Endothelial cell of umbilical vein (primary cell): ENCODE data around the gene GIT2. TPM values are rescaled to one million over a fixed set of nuclear protein-coding genes. Genes with fewer than 3 reads are reported as not detected.
"Not testable (repeated sequence)": the region's sequence is repeated elsewhere in the genome, so short reads cannot be mapped to it uniquely, and the experiment has no call there.

Source experiments
- BruUV-seq: library from RNA; stranded (reverse); fragments of 400-500 nt; replicated peaks from 2 replicates; lab custom pipeline; 2021; lab: Mats Ljungman, UMichigan
- CTCF ChIA-PET: fragments of 300-600, 350-600 bp; sonication (Branson Sonifier 250); formaldehyde crosslinking; loops from one replicate; lab custom pipeline; 2021; ENCODE audit warnings: antibody characterized with exemption, inconsistent platforms; lab: Charles Lee
- POLR2A ChIA-PET: fragments of 300-600, 350-600 bp; sonication (Branson Sonifier 250); formaldehyde crosslinking; loops from one replicate; lab custom pipeline; 2021; ENCODE audit warnings: antibody characterized with exemption, inconsistent platforms; lab: Charles Lee
- DNase-seq: peaks from one replicate; pipeline ENCODE4 v3.0.0-alpha.2; 2011; ENCODE audit warnings: low read depth, low spot score
- FAIRE-seq: peaks from 2 replicates; lab custom pipeline; 2011; peaks lifted over from hg19 to GRCh38; lab: Jason Lieb, UNC
- H2AFZ ChIP-seq: 2 replicates; pipeline ENCODE4 v1.6.0; 2012; ENCODE audit warnings: low read depth, low read length, control low read depth, inconsistent platforms
- H3K27ac ChIP-seq: 2 replicates; pipeline ENCODE4 v1.5.1; 2011; ENCODE audit warnings: low read depth, mild to moderate bottlenecking, control low read depth, low read length, moderate library complexity; ENCODE audit not compliant: insufficient read depth
- H3K27me3 ChIP-seq, 2 experiments: 2 replicates each; pipeline versions ENCODE4 v1.6.0 to v1.6.1; 2011; ENCODE audit warnings: low read length in 2 of 2, mixed read lengths in 1 of 2; ENCODE audit not compliant: control insufficient read depth in 2 of 2, insufficient read depth in 2 of 2
- H3K36me3 ChIP-seq, 2 experiments: 2 replicates in 1 of 2; 3 replicates in 1 of 2; pipeline ENCODE4 v1.5.1; 2011; ENCODE audit warnings: low read length in 2 of 2, mild to moderate bottlenecking in 1 of 2, moderate library complexity in 1 of 2; ENCODE audit not compliant: control insufficient read depth in 2 of 2, insufficient read depth in 2 of 2; ENCODE audit errors: extremely low read depth in 1 of 2
- H3K4me1 ChIP-seq: 3 replicates; pipeline ENCODE4 v1.5.1; 2011; ENCODE audit warnings: mild to moderate bottlenecking, low read length; ENCODE audit not compliant: control insufficient read depth, insufficient read depth; ENCODE audit errors: extremely low read depth
- H3K4me2 ChIP-seq: 2 replicates; pipeline ENCODE4 v1.6.1; 2011; ENCODE audit warnings: low read length, control low read depth, mixed read lengths; ENCODE audit not compliant: insufficient read depth
- H3K4me3 ChIP-seq, 3 experiments: fragments of 200-600 bp in 1 of 3; sonication (generic), shearing (Covaris generic) in 1 of 3; replicated peaks in 1 of 3; 2 replicates each; pipeline ENCODE4 v1.5.1; 2011 to 2016; ENCODE audit warnings: control low read depth in 3 of 3, low read length in 3 of 3, mild to moderate bottlenecking in 2 of 3, inconsistent platforms in 1 of 3, low read depth in 1 of 3, moderate library complexity in 1 of 3; ENCODE audit not compliant: insufficient read depth in 1 of 3
- H3K79me2 ChIP-seq: 2 replicates; pipeline ENCODE4 v1.6.0; 2012; ENCODE audit warnings: low read length, inconsistent platforms; ENCODE audit not compliant: control insufficient read depth, insufficient read depth
- H3K9ac ChIP-seq: replicated peaks from 2 replicates; pipeline ENCODE3; 2011; ENCODE audit warnings: low read length, control low read depth; ENCODE audit not compliant: insufficient read depth; ENCODE audit errors: extremely low read depth
- H3K9me1 ChIP-seq: replicated peaks from 3 replicates; pipeline ENCODE4 v1.6.0; 2011; ENCODE audit warnings: mild to moderate bottlenecking, low read length; ENCODE audit not compliant: control insufficient read depth, insufficient read depth; ENCODE audit errors: extremely low read depth
- H3K9me3 ChIP-seq: replicated peaks from 2 replicates; pipeline ENCODE4 v1.5.1; 2012; ENCODE audit warnings: low read length, inconsistent platforms; ENCODE audit not compliant: control insufficient read depth, insufficient read depth
- H4K20me1 ChIP-seq: replicated peaks from 2 replicates; pipeline ENCODE3; 2011; ENCODE audit warnings: mild to moderate bottlenecking, low read length; ENCODE audit not compliant: control insufficient read depth, insufficient read depth; ENCODE audit errors: extremely low read depth
- EZH2 ChIP-seq: IDR thresholded peaks from 2 replicates; pipeline ENCODE4 v1.6.1; 2012; ENCODE audit warnings: borderline replicate concordance, low read depth, mild to moderate bottlenecking, moderate library complexity, low read length, inconsistent platforms; ENCODE audit not compliant: severe bottlenecking
- FOS ChIP-seq: IDR thresholded peaks from 2 replicates; pipeline ENCODE4 v1.6.1; 2011; ENCODE audit warnings: mild to moderate bottlenecking, low read length, moderate library complexity, borderline replicate concordance; ENCODE audit not compliant: insufficient read depth
- GATA2 ChIP-seq: IDR thresholded peaks from 2 replicates; pipeline ENCODE4 v1.7.0; 2011; ENCODE audit warnings: low read depth, mild to moderate bottlenecking, moderate library complexity, mixed read lengths, low read length; ENCODE audit not compliant: insufficient read length, insufficient read depth
- JUN ChIP-seq: IDR thresholded peaks from 2 replicates; pipeline ENCODE4 v1.6.1; 2011; ENCODE audit warnings: borderline replicate concordance, low read depth; ENCODE audit not compliant: insufficient read length, insufficient read depth
- MAX ChIP-seq: IDR thresholded peaks from 2 replicates; pipeline ENCODE4 v1.6.1; 2011; ENCODE audit not compliant: insufficient read depth, insufficient read length
- MYC ChIP-seq: IDR thresholded peaks from one replicate; pipeline ENCODE4 v1.6.1; 2011; ENCODE audit warnings: mild to moderate bottlenecking, low read depth, low read length
- POLR2A ChIP-seq: IDR thresholded peaks from 2 replicates; pipeline ENCODE4 v1.6.1; 2012; ENCODE audit warnings: low read depth, mild to moderate bottlenecking, control low read depth, low read length
- POLR2AphosphoS5 ChIP-seq: IDR thresholded peaks from 2 replicates; pipeline ENCODE4 v1.6.1; 2012; ENCODE audit warnings: low read depth, mild to moderate bottlenecking, control low read depth, low read length, moderate library complexity; ENCODE audit not compliant: insufficient read depth
- dilution Hi-C: fragments of 300-500 bp; cut with MboI; formaldehyde crosslinking; loops from one replicate; pipeline ENCODE4 v1.15.0; 2019; ENCODE audit warnings: low sequenced_read_pairs; ENCODE audit not compliant: extremely low pct_ligation_motif_present
- intact Hi-C: fragments of 100-400 bp; cut with micrococcal nuclease; formaldehyde crosslinking; loops from one replicate; pipeline ENCODE4 v1.10.0; 2022
- polyA plus RNA-seq, 4 experiments: library from polyadenylated mRNA; depleted of rRNA in 3 of 4; stranded (reverse) in 3 of 4; unstranded in 1 of 4; fragments of >200 nt; gene quantifications; 2 replicates each; pipeline versions ENCODE4 v1.2.1 to v1.2.3, GENCODE V29; 2011 to 2012; ENCODE audit warnings: missing spikeins in 1 of 4
- total RNA-seq: library from RNA; stranded (reverse); gene quantifications from 2 replicates; pipeline ENCODE4 v1.2.3, GENCODE V29; 2021

The GIT2 gene
- total and polyA plus RNA-seq, 2 donors (not counting 3 experiments of a cell fraction or from before 2014, with no cell fraction given), result 37.3 to 77.2 TPM

- FAIRE-seq (no peak), DNase-seq (no peak)
- Histone ChIP-seq H3K9me1 (no peaks in the 10 kb centered on the region), H3K79me2 (peaks cover 9% of the 10 kb centered on the region), H3K4me3 (no peak overlapping the region), H3K27ac (no peak overlapping the region), H3K4me2 (no peak overlapping the region), H3K9me3 (no peaks in the 10 kb centered on the region), H3K27me3 (no peaks in the 10 kb centered on the region), H3K4me1 (peaks cover 11% of the 10 kb centered on the region), H3K36me3 (peaks cover 11 to 12% of the 10 kb centered on the region in 2 experiments), H2AFZ (no peak overlapping the region), H3K9ac (no peak overlapping the region), H4K20me1 (no peaks in the 10 kb centered on the region)
- ChIA-PET POLR2A (no interaction called here), CTCF (no interaction called here)
- dilution Hi-C loops (no loop called here), intact Hi-C loops (no loop called here)
- no peak for TF ChIP-seq MYC
- no peak for TF ChIP-seq POLR2A
- no peak for TF ChIP-seq JUN
- no peak for TF ChIP-seq POLR2AphosphoS5
- no peak for TF ChIP-seq MAX
- TF ChIP-seq EZH2, result no peak
- no peak for TF ChIP-seq GATA2
- no peak for TF ChIP-seq FOS
- BruUV-seq, result no TSS peak
Measured at GRCh38 chr12:109987615-109988014, 8.6 kb downstream of the GIT2 start.

- POLR2A ChIA-PET, result not testable (repeated sequence)
Measured at GRCh38 chr12:109986236-109986635, 9.9 kb downstream of the GIT2 start.

More at GRCh38 chr12:109986236-109986635, 9.9 kb downstream of the GIT2 start:
- intact Hi-C loops, DNase-seq, FAIRE-seq, H3K4me2 ChIP-seq, H3K9ac ChIP-seq, H4K20me1 ChIP-seq, BruUV-seq, H3K27me3 ChIP-seq, H3K4me3 ChIP-seq, CTCF ChIA-PET, dilution Hi-C loops, H3K9me1 ChIP-seq, H3K9me3 ChIP-seq, H3K79me2 ChIP-seq, H2AFZ ChIP-seq, H3K27ac ChIP-seq: not testable (repeated sequence)
- peaks cover 14 to 17% of the 10 kb centered on the region in 2 experiments for H3K36me3 ChIP-seq
- peaks cover 11% of the 10 kb centered on the region for H3K4me1 ChIP-seq
